Measurements from ENCODE around the gene ERV3-1. TPM values are rescaled to one million over a fixed set of nuclear protein-coding genes. Genes with fewer than 3 reads are reported as not detected.
A peak's percentile ranks its signal among the peaks of the same experiment; 100 is the strongest.

The ERV3-1 gene
- total and polyA plus RNA-seq, 2 experiments from 2014 or later, result 15.3 to 26.8 TPM

GRCh38 chr7:64998865-64999164 is 7.7 kb downstream of the ERV3-1 start (continued):
- TF ChIP-seq REST (IDR thresholded peaks at IDR 0.05; ENCODE audit: unreplicated experiment), result no peak
- no peak for TF ChIP-seq EZH2 (IDR thresholded peaks at IDR 0.05; ENCODE audit: low read depth, unreplicated experiment)
- no peak for TF ChIP-seq ZNF462 (CRISPR knock-in tag; IDR thresholded peaks at IDR 0.05)
- TF ChIP-seq JUNB (IDR thresholded peaks at IDR 0.05; ENCODE audit: unreplicated experiment), result no peak

- Histone ChIP-seq H3K79me2 (replicated peaks; ENCODE audit: insufficient read depth) (peaks cover 26% of the 10 kb centered on the region), H2AFZ (no peak overlapping the region), H3K4me1 (ENCODE audit: insufficient read depth) (peaks cover 14% of the 10 kb centered on the region), H3K9me2 (ENCODE audit: insufficient read depth) (peaks cover 20% of the 10 kb centered on the region; the same call in 1 of the 2 replicates), H3K4me2 (peak overlapping the region; percentile 46; the same call in 1 of the 2 replicates), H4K20me1 (replicated peaks; ENCODE audit: insufficient read depth) (no peaks in the 10 kb centered on the region), H3K4me3 (peak overlapping the region; percentile 29; the same call in 1 of the 2 replicates), H3K36me3 (ENCODE audit: insufficient read depth) (no peaks in the 10 kb centered on the region; the same call in 1 of the 2 replicates), H3F3A (replicated peaks; ENCODE audit: low read depth) (no peaks in the 10 kb centered on the region), H3K27ac (ENCODE audit: low read depth) (peak overlapping the region; percentile 75), H3K27me3 (ENCODE audit: insufficient read depth) (no peaks in the 10 kb centered on the region)
- Mint-ChIP-seq H3K27ac (peak overlapping the region; percentile 88), H3K4me3 (peak overlapping the region; percentile 55), H3K9me3 (peaks cover 81% of the 10 kb centered on the region), H3K4me1 (peaks cover 19% of the 10 kb centered on the region), H3K27me3 (ENCODE audit: insufficient read depth, low read depth, poor library complexity) (peaks cover 5% of the 10 kb centered on the region), H3K36me3 (ENCODE audit: low read depth) (peaks cover 92% of the 10 kb centered on the region)
- peak; percentile 79 for DNase-seq (ENCODE audit: low spot score)
- ATAC-seq, result peak; percentile 90
- TF ChIP-seq JUNB (IDR thresholded peaks at IDR 0.05; ENCODE audit: unreplicated experiment) (no peak), ZNF114 (CRISPR knock-in tag; IDR thresholded peaks at IDR 0.05) (no peak), ZNF331 (CRISPR knock-in tag; IDR thresholded peaks at IDR 0.05; ENCODE audit: low read depth) (no peak), STAT1 (IDR thresholded peaks at IDR 0.05; ENCODE audit: unreplicated experiment) (no peak), EZH2 (IDR thresholded peaks at IDR 0.05; ENCODE audit: low read depth, unreplicated experiment) (no peak), NANOG (IDR thresholded peaks at IDR 0.05; ENCODE audit: borderline replicate concordance) (no peak), POLR2AphosphoS5 (IDR thresholded peaks at IDR 0.05; ENCODE audit: low read depth) (no peak), EZH2phosphoT487 (IDR thresholded peaks at IDR 0.05; ENCODE audit: unreplicated experiment) (no peak), CTCF (conservative IDR thresholded peaks at IDR 0.05; ENCODE audit: low read depth in 2 of 2) (no peak)
Measured at GRCh38 chr7:64997927-64998391, 8.5 kb downstream of the ERV3-1 start.

Data from GM23338 (cell line).